ENCODE results near the gene DSCAML1.
"Not testable (repeated sequence)": the region's sequence is repeated elsewhere in the genome, so short reads cannot be mapped to it uniquely, and the experiment has no call there.

GRCh38 chr11:117810056-117810451, 13.0 kb upstream of the DSCAML1 start:
- not testable (repeated sequence) for TF ChIP-seq PATZ1 (CRISPR knock-in tag; IDR thresholded peaks at IDR 0.05; ENCODE audit: borderline replicate concordance); CREB5 (CRISPR knock-in tag; IDR thresholded peaks at IDR 0.05; ENCODE audit: low read depth); BACH2 (CRISPR knock-in tag; IDR thresholded peaks at IDR 0.05; ENCODE audit: borderline replicate concordance); TSHZ2 (CRISPR knock-in tag; IDR thresholded peaks at IDR 0.05); PPARA (CRISPR knock-in tag; IDR thresholded peaks at IDR 0.05; ENCODE audit: borderline replicate concordance); ISL1 (CRISPR knock-in tag; IDR thresholded peaks at IDR 0.05); ZFP3 (CRISPR knock-in tag; IDR thresholded peaks at IDR 0.05); OSR1 (CRISPR knock-in tag; IDR thresholded peaks at IDR 0.05); ZNF70 (CRISPR knock-in tag; IDR thresholded peaks at IDR 0.05); GLIS3 (CRISPR knock-in tag; IDR thresholded peaks at IDR 0.05); CSDC2 (CRISPR knock-in tag; IDR thresholded peaks at IDR 0.05); ESRRG (CRISPR knock-in tag; IDR thresholded peaks at IDR 0.05); ZFP30 (CRISPR knock-in tag; IDR thresholded peaks at IDR 0.05)

Data from SK-N-SH treated with all-trans-retinoic acid at 6 μM for 48 hours (cell line).